ENCODE results near the gene SMARCA1.

DNA sequence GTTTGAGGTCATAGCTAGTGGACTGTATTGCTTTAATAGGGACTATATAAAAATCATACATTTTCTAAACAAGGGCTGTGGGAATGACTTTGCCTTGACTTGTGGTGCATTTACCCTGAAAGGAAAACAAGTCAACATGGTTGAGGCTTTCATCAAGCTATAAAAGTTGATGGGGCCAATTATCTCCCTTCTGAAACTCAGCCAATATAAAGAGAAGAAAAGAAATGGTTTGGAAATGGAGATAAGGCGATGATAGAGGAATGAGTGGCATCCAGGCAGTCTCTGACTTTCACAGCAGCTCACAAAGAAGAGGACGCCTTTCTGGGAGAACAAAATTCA lies 118.7 kb downstream of the SMARCA1 start:
- TF ChIP-seq, protein P1, sequence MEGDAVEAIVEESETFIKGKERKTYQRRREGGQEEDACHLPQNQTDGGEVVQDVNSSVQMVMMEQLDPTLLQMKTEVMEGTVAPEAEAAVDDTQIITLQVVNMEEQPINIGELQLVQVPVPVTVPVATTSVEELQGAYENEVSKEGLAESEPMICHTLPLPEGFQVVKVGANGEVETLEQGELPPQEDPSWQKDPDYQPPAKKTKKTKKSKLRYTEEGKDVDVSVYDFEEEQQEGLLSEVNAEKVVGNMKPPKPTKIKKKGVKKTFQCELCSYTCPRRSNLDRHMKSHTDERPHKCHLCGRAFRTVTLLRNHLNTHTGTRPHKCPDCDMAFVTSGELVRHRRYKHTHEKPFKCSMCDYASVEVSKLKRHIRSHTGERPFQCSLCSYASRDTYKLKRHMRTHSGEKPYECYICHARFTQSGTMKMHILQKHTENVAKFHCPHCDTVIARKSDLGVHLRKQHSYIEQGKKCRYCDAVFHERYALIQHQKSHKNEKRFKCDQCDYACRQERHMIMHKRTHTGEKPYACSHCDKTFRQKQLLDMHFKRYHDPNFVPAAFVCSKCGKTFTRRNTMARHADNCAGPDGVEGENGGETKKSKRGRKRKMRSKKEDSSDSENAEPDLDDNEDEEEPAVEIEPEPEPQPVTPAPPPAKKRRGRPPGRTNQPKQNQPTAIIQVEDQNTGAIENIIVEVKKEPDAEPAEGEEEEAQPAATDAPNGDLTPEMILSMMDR (IDR thresholded peaks at IDR 0.05): no peak
- TF ChIP-seq POLR2AphosphoS5 (IDR thresholded peaks at IDR 0.05; ENCODE audit: insufficient read depth in 1 of 2, low read depth in 1 of 2) (no peak), POLR2A (IDR thresholded peaks at IDR 0.05) (no peak)

Data from vagina (tissue), 2 donors.